Prostate gland (tissue), 2 donors: Measurements from ENCODE around the gene RER1.

Experiments
- POLR2AphosphoS5 ChIP-seq: sonication (generic); formaldehyde crosslinking; IDR thresholded peaks from one replicate; pipeline ENCODE4 v1.6.1; 2017; ENCODE audit warnings: antibody characterized with exemption
- TF ChIP-seq, protein P1 (sequence below), 4 experiments: fragments of 200-600 bp in 2 of 4; fragments of 450-650 bp in 2 of 4; sonication (generic) in 2 of 4; IDR thresholded peaks; 1 replicate in 3 of 4; 2 replicates in 1 of 4; pipeline ENCODE4 v1.5.1; 2016 to 2019; ENCODE audit warnings: antibody characterized with exemption in 4 of 4, mild to moderate bottlenecking in 2 of 4, moderate library complexity in 2 of 4

- TF ChIP-seq, protein P1, sequence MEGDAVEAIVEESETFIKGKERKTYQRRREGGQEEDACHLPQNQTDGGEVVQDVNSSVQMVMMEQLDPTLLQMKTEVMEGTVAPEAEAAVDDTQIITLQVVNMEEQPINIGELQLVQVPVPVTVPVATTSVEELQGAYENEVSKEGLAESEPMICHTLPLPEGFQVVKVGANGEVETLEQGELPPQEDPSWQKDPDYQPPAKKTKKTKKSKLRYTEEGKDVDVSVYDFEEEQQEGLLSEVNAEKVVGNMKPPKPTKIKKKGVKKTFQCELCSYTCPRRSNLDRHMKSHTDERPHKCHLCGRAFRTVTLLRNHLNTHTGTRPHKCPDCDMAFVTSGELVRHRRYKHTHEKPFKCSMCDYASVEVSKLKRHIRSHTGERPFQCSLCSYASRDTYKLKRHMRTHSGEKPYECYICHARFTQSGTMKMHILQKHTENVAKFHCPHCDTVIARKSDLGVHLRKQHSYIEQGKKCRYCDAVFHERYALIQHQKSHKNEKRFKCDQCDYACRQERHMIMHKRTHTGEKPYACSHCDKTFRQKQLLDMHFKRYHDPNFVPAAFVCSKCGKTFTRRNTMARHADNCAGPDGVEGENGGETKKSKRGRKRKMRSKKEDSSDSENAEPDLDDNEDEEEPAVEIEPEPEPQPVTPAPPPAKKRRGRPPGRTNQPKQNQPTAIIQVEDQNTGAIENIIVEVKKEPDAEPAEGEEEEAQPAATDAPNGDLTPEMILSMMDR (IDR thresholded peaks at IDR 0.05) = peak in 2 of 4 experiments; percentile 23 to 54
- no peak for TF ChIP-seq POLR2AphosphoS5
These were observed 38.3 kb downstream of the RER1 start for GRCh38 chr1:2429780-2430591.
